Measurements from ENCODE around the gene DNASE1L3.
A peak's percentile ranks its signal among the peaks of the same experiment; 100 is the strongest.

DNASE1L3 gene

DNA sequence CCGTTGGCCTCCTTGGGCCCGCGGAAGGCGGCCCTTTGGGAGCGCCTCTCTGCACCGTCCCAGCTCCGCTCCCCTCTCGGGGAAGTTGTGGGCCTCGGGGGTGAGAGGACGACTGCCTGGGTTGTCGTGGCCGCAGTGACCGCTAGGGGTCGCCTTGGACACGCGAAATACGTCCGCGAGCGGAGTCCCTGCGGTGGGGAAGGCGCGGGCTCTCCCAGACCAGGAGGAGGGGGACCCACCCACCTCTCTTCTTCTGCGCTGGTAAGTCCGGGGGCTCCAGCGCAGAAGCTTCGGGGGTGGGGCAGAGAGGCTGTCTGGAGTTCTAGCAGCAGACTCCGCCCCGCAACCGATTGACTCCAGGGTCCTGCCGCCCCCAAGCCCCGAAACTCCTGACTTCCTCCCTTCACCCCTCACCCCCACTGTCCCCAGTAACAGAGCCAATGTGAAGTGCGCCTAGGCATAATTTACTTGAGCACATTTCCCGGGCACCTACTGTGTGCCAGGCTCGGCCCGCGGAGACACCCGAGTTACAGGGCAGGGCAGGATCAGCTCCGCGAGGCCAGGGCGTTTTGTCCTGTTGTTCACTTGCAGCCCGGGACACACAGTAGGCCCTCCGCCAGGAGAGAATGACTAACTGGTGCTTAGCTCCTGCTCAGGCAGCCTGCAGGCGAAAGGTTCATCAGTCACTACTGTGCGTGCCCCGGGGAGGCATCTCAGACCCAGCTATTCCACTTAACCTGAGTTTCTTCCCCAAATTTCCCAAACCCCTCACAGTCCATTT lies 32.8 kb downstream of the DNASE1L3 start:
- peak; percentile 58 for DNase-seq

DNA sequence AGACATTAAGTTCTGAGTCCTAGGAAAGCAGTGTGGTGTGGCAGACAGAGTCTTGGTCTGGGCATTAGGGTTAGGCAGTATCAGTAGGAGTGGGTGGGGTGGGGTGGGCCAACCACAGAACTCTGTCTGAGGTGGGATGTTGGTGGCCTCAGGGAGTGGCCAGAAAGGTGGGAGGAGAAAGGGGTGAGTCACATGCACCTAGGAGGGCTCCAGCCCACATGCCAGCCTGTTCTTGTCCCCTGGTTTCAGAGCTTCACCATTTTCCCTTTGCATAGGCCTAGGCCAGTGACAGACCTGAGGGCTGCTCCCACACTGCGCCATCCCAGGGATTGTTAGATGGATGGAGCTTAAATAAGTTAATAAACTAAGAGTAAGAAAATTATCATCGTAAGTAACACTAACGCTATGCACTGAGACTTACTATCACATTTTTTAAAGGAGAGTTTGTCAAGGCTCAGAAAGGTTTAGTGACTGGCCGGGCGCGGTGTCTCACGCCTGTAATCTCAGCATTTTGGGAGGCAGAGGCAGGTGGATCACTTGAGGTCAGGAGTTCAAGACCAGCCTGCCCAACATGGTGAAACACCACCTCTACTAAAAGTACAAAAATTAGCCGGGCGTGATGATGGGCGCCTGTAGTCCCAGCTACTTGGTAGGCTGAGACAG lies 33.8 kb downstream of the DNASE1L3 start:
- DNase-seq: no peak

DNA sequence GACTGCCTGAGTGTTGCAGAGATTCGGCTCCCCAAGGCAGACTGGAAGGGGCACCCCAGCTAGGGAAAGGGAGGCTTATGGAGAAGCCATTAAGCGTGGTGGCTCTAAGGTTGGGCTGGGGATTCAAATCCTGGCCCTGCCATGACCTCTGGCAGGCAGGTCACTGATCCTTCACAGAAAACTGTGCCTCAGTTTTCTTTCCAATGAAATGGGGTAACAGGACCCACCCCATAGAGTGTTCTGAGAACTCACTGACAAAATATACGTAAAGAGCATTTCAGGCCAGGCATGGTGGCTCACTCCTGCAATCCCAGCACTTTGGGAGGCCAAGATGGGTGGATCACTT lies 34.6 kb downstream of the DNASE1L3 start:
- no peak for DNase-seq

DNA sequence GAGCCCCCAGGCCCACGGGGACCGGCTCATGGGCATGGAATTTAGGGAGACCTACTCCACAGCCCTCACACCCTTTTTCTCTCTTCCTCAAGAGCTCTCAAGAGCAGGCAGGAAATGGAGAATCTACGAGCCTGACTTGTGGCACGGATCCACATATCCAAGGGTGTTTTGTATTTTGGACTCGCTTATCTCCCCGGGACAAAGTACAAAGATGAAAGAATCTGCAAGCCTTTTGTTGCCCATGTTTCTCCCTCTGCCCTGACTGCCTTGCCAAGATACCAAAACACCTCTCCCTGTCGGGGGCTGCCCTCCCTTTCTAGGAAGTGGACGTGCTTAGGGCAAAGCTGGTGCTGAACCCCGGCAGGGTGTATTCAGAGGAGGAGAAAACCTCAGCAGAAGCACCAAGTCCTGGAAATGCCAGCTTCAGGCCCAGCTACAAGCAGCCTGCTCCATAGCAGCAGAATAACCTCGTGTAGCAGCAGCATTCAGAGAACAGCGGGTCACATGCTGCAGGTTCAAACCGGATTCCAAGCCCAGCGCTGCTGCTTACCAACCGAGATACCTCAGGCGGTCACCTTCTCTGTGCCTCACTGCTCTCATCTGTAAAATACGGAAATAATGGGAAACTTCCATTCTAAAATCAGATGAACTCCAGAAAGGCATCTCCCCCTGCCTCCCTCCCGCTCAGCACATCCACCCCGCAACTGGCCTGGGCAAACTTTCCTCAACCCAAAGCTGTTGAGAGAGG lies 35.2 kb downstream of the DNASE1L3 start:
- DNase-seq: peak; percentile 47

DNA sequence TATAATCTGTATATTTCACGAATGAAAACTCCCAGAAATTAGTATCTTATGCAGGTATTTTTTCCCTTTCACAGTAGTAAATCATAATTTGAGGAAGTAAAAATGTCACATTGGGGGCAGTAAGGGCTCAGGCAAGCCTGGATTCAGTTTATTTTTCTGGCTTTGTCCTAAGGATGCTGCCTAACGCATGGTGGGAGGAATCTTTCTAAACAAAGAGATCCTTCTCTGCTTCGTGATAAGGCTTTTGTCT lies 35.7 kb downstream of the DNASE1L3 start:
- peak; percentile 63 for DNase-seq

DNA sequence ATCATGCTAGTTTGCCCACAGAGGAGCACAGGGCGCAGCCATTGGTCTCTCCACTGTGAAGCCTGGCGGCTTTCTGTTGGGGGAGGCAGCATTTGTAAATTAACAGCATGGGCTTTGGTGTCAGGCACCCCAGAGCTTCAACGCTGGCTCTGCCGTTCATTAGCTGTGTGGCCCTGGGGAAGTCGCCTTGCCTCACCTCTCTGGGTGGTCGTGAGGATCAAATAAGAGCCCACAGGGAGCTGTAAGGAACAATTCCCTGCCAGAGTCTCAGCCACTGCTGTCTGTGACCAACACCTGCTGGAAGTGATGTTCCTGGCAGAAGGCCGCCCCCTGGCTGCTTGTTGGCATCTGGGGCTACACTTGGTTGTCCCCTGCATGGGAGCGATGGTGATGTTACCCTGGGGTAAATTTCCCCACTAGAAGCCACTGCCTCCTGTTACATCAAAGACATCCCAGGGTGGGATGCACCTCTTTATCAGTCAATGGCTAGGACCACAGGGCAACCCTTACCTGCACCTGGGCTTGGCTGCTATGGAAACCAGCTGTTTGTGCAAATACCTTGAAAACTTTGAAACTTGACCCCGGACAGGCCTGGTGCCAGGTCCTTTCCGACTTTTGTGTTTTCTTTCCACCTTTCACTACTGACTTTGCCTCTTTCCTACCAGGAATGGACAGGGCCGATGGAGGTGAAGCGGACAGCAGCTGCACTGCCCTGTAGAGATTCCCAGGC lies 36.9 kb downstream of the DNASE1L3 start:
- DNase-seq: peak; percentile 64

DNA sequence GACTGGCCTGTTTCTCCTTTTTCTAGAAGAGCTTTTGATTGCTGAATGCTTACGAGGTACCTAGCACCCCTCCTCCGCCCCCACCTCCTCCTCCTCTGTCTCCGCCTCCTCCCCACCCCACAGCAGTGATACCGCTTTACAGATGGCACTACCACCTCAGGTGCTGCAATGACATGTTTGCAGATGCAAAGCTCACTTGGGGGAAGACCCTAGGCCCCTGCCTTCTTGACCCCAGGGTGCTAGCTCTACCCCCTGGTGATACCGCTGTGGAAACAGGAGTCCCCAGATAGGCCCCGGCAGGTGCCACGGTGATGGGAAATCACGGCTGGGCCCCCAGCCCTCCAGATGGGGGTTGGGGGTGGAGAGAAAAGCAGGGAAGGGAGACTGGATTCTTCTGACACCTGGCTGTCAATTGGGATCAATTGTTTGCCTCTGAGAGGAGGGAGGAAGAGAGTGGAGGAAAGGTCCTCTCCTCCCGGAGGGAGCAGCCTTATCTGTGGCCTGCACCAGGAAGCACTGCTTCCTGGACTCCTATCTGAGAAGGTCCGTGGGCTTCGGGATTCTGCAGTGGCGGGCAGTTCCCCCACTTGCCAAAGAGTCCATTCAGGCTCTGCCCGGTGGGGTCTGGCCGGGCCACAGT lies 37.6 kb downstream of the DNASE1L3 start:
- DNase-seq: no peak

DNA sequence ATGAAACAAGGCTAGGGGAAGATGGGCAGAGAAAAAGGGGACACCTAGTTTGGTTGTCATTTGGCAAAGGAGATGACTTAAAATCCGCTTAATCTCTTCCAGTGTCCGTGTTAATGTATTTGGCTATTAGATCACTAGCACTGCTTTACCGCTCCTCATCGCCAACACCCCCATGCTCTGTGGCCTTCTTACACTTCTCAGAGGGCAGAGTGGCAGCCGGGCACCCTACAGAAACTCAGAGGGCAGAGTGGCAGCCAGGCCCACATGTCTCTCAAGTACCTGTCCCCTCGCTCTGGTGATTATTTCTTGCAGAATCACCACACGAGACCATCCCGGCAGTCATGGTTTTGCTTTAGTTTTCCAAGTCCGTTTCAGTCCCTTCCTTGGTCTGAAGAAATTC lies 39.6 kb downstream of the DNASE1L3 start:
- no peak for DNase-seq

DNA sequence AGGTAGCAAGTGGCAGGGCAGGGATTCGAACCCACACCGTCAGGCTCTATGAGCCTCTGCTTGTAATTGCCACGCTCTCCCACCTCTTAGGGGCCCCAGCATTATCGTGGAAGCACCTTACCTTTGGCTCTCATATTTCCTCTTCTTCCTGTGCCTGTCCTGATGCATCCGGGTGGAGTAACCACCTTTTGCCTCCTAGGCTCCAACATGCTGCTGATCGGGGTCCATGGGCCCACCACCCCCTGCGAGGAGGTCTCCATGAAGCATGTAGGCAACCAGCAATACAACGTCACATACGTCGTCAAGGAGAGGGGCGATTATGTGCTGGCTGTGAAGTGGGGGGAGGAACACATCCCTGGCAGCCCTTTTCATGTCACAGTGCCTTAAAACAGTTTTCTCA lies 40.4 kb downstream of the DNASE1L3 start:
- DNase-seq: no peak

DNA sequence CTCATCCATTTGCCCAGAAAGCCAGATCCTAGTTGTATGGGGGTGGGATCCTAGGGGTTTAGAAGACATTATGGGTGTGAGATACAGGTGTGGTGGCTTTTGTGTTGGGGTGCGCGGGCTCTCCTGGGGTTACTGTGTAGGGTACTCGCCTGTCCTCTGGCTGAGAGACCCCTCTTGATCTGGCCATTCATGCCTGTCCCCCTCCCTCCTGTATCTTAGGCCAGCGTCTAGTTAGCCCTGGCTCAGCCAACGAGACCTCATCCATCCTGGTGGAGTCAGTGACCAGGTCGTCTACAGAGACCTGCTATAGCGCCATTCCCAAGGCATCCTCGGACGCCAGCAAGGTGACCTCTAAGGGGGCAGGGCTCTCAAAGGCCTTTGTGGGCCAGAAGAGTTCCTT lies 41.4 kb downstream of the DNASE1L3 start:
- DNase-seq: no peak

DNA sequence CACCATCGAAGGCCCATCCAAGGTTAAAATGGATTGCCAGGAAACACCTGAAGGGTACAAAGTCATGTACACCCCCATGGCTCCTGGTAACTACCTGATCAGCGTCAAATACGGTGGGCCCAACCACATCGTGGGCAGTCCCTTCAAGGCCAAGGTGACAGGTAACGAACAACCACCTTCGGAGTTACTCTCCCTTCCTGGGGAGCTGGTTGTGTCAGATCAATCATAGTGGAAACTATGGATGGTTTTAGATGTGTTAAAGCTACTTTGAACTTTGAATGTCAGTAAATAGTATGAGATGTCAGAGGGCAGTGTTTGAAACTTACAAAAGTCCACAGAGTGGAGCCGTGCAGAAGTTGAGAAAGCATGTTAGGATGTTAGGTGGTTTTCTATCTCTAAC lies 42.3 kb downstream of the DNASE1L3 start:
- no peak for DNase-seq

DNA sequence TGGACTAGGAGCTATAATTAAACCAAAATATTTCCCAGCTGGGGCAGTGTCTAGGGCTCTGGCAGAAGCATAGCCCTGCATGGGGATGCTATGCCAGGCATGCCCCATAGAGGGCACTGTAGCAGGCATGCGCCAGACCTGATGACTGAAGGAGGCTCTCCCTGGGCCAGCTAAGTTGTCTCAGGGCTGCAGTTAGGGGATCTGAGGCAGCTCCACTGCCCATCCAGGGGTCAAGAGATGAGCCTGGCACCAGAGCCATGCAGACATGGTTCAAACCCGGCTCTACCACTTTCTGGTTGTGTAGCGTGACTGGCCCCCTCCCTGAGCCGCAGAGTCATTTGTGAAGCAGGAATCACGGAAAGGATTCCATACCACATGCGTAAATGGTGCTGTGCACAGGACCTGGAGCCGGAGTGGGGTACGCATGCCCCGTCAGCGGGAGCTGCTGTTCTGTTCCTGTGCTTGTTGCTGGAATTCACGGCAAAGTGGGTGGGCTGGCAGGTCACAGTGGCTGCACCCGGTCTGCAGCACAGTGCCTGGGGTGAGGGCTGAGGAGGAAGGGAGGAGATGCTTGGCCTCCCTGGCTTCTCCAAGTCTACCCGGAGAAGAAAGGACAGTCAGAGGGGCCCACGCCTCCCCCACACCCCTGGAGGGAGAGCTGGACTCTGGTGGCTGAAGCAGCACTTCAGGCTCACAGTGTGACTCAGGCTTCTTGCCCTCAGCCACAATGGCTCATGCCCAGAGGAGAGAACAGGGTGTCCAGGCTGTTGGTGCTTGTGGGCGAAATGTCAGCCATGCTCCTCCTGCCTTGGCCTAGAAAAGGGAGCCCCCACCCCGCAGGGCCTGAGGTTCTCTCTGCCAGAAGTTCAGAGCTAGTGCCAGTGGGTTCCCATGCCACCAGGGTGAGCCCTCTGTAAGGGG lies 43.1 kb downstream of the DNASE1L3 start:
- no peak for DNase-seq

DNA sequence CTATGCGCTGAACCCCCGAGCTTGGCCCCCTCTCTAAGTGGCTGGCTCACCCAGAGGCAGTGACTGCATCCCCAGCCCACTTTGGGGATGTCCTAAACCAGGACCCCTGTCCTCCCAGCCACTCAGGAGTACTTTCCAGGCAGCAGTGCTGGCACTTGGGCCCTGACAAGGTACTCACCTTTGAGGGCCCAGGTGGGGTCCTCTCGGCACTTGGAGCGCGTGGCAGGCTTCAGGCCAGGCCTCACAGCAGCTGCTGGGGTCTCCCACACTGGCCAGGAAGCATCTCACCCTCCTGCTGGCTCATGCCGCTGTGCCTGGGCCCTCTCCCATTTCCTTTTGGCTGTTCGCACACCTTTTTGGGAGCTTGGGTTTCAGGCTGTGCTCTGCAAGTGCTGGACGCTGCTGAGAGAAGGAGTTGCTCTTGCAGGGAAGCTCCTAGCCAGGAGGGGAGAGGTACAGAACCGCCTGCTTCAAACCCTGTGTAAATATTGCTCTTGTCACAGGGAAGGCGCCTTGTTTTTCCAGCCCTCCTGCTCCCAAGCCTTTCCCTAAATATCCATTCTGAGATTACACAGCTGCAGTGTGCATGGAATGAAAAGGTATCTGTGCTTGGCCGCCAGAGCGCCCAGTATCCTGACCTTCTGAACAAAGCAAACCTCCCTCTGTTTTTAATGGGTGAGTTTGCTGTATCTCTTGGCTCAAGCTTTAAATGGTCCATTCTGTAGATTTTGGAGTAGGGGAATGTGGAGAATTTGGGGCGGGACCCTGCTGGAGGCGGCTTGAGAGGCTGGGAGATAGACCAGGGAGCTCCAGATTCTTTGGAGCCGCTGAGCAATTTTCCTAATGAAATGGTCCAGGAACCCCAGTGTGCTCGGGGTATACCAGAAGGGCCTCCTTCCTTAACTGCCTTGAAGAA lies 45.6 kb downstream of the DNASE1L3 start:
- peak; percentile 80 for DNase-seq

DNA sequence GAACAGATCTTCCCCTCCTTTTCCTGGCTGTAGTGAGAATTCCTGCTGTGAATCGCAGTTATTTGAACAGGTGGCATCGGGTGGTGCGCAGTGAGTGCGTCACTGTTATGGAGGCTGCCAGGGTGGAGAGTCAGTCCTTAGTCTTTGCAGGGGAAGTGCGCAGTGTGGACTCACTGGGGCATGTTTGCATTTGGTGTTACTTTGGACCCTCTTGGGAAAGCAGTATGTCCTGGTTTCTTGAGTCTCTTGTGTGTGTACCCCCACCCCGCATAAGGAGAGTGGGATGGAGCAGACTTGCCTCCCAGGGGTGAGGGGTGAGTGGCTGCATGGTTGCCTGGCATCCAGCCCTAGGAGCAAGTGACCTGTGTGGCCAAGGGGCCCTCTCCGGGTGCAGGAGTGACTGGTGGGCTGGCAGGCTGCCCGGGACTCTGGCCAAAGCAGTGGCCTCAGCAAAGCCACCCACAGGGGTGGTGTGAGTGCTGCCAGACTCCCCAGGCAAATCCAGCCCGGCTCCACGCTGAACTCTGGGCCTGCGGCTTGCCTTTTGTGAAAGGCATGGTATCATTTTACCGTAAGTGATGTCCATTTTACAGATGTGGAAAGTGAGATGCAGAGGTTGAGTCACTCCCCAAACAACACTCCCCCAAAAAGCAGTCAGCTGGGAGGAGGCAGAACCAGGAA lies 46.4 kb downstream of the DNASE1L3 start:
- DNase-seq: peak; percentile 94

DNA sequence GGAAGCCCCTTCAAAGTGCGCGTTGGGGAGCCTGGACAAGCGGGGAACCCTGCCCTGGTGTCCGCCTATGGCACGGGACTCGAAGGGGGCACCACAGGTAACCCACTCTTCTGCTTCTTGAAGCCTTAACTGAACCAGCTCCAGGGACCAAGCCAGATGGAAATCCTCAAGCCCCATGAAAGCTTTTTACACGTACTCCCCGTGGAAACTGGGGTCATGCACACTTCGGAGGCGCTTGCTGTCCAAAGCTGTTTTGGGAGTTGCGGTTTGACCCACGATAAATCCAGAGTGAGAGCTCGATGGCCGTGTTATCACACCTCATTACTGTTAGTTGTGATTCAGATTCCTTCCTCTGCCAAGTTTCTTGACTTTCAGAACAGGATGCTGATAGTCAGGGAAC lies 47.5 kb downstream of the DNASE1L3 start:
- no peak for DNase-seq

DNA sequence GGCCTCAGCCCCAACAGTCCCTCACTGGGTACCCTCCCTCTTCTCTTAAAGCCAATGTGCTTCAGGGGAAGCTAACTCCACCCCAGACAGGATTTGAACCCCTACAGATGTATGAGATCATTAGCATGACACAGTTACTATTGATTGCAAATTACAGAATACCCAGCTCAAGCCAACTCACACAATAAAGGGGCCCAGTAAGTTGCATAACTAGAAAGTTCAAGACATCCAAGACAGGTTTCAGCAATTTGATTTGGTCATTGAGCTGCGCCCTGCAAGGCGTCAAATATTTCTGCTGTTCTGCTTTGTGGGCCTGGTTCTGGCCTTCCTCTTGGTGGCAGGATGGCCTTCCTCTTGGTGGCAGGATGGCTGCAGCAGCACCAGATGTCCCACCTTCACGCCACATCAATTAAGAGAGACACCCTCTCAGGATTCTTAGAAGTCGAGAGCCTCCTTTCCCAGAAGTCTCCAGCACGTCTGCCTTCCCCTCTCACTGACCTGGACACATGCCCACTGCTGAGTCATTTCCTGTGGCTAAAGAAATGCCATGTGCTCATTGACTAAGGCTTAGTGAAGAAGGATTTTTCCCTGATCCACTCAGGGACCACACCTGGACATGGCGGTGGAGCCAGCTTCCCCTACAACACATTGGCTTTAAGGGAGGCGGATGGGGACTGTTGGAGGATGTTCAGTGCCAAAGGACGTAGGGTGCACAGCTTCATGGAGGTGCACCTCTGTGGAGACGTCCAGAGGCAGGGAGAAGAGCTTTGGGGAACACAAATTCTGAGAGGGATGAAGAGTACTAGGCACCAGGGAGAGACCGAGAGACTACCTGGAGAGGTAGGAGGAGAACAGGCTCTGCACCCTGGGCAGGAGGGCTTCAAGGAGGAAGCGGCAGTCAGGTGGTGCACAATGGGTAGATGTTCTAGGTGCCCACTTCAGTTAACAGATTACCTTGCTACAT lies 49.1 kb downstream of the DNASE1L3 start:
- no peak for DNase-seq

DNA sequence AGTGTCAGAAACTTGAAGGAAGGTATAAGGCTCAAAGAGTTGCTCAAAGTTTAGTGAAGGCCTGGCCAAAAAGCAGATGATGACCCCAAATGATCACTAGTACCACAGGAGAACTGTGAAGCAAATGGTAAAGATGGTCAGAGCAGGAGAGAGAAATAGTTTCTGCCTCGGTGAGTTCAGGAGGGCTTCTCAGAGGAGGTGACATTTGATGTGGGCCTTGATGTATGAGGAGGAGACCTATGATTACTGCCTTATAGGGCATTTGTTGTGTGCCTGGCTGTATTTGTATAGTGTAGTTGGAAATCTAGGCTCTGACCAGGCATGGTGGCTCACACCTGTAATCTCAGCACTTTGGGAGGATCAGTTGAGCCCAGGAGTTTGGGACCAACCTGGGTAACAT lies 50.4 kb downstream of the DNASE1L3 start:
- DNase-seq: no peak

DNA sequence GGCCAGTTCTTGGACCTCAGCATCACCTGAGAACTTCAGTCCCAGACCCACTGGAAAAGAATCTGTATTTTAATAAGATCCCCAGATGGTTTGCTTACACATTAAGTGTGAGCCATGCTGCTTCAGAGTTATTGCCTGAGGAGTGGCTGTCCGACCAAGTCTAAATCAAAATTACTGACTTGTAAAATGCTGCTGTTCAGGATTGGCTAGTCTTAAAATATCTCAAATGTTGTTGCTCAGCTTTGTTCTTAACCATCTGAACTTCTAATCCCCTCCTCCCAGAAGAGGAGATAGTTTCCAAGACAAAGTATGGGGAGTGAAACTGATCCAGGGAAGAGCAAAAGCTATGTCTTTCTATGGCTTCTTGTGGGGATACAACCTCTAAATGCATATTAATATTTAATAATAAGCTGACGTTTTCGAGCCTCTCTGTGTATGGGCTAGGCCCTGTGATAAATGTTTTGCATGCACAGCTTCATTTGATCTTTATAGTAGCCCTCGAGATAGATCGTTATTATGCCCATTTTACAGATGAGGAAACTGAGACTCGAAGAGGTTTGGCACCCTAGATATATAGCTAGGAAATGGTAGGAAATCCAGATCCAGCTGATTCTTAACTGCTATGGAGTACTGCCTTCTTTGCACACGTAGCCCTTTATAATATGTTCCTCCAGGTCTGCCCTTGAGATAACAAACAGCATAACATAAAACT lies 52.2 kb downstream of the DNASE1L3 start:
- DNase-seq: no peak
